ENCODE measurements around the gene DNAJC17. TPM values are rescaled to one million over a fixed set of nuclear protein-coding genes. Genes with fewer than 3 reads are reported as not detected.

The DNAJC17 gene
- total and polyA plus RNA-seq, 2 donors (not counting 1 experiment from before 2014, with no cell fraction given), result 30.5 to 46.1 TPM

DNA sequence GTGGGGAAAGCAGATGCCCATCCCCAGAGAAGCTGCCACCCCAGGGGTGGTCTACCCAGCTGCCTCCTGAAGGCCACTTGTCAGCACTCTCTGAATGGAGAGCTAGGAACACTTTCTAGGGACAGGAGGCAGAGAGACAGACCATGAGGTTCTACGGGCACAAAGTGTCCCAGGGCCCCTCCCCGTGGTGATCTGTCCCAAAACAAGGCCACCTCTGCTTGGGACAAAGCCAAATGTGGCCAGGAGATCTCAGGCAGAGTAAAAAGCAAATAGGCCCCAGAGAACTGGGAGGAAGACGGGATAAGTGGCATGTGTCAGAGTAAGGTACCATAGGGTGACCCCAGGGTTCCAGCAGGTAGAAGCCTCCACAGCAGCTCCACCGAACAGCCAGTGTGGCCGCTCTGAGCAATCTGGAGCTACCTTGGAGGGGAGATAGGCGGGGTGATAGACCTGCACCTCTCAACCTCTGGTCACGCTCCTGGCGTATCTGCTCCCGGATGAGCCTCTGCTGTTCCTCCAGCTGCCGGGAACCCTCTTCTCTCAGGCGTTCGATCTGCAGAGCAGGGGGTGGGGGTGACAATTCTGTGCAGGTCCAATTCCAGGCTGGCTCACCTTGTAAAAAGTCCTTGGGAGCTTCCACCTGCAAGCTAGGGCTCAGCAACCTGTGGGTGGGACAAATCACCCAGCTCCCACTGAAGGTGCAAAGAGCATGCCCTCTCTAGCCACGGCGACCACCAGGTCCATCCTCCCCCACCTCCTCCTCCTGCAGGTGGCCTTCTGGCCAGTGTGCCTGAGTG lies 31.3 kb downstream of the DNAJC17 start:
- Histone ChIP-seq H3K79me2 (ENCODE audit: control insufficient read depth, insufficient read depth, low read length) (peaks cover 12% of the 10 kb centered on the region), H4K20me1 (ENCODE audit: control insufficient read depth, insufficient read depth, low read length, poor library complexity, severe bottlenecking) (no peaks in the 10 kb centered on the region), H3K9ac (ENCODE audit: low read length) (no peak overlapping the region), H3K9me3 (ENCODE audit: control extremely low read depth in 1 of 3, control insufficient read depth in 2 of 3, insufficient read depth in 1 of 3, low read length in 2 of 3) (no peaks in the 10 kb centered on the region), H3K4me3 (ENCODE audit: control extremely low read depth in 1 of 5, extremely low read depth in 1 of 5, insufficient read depth in 1 of 5, low read depth in 2 of 5, low read length in 4 of 5) (no peak overlapping the region), H3K27me3 (replicated peaks in 1 of 4; ENCODE audit: control extremely low read depth in 1 of 4, control insufficient read depth in 3 of 4, insufficient read depth in 4 of 4, low read length in 3 of 4) (no peaks in the 10 kb centered on the region), H3K4me1 (ENCODE audit: control insufficient read depth in 2 of 2, insufficient read depth in 2 of 2, low read length in 2 of 2) (peaks cover 6 to 12% of the 10 kb centered on the region in 2 donors), H3K36me3 (replicated peaks in 1 of 2; ENCODE audit: control extremely low read depth in 1 of 2, control insufficient read depth in 1 of 2, extremely low read depth in 1 of 2, insufficient read depth in 2 of 2, low read length in 1 of 2) (peaks cover 0 to 59% of the 10 kb centered on the region in 2 experiments), H2AFZ (ENCODE audit: insufficient read depth, low read depth, low read length, poor library complexity, severe bottlenecking) (no peak overlapping the region), H3K27ac (ENCODE audit: low read length in 2 of 2) (no peak overlapping the region), H3K4me2 (replicated peaks; ENCODE audit: low read depth, low read length, poor library complexity, severe bottlenecking) (no peak overlapping the region)
- Mint-ChIP-seq H3K4me3 (no peak overlapping the region), H3K9me3 (ENCODE audit: insufficient read depth) (no peaks in the 10 kb centered on the region), H3K4me1 (peaks cover 12% of the 10 kb centered on the region), H3K27me3 (no peaks in the 10 kb centered on the region), H3K27ac (no peak overlapping the region)
- TF ChIP-seq, protein P1, sequence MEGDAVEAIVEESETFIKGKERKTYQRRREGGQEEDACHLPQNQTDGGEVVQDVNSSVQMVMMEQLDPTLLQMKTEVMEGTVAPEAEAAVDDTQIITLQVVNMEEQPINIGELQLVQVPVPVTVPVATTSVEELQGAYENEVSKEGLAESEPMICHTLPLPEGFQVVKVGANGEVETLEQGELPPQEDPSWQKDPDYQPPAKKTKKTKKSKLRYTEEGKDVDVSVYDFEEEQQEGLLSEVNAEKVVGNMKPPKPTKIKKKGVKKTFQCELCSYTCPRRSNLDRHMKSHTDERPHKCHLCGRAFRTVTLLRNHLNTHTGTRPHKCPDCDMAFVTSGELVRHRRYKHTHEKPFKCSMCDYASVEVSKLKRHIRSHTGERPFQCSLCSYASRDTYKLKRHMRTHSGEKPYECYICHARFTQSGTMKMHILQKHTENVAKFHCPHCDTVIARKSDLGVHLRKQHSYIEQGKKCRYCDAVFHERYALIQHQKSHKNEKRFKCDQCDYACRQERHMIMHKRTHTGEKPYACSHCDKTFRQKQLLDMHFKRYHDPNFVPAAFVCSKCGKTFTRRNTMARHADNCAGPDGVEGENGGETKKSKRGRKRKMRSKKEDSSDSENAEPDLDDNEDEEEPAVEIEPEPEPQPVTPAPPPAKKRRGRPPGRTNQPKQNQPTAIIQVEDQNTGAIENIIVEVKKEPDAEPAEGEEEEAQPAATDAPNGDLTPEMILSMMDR (IDR thresholded peaks at IDR 0.05), result no peak
- TF ChIP-seq EZH2 (IDR thresholded peaks at IDR 0.05; ENCODE audit: borderline replicate concordance, insufficient read depth, low read depth, low read length, poor library complexity, severe bottlenecking), result no peak
- ATAC-seq (ENCODE audit: low read depth), result no peak
- no peak for DNase-seq
- intact Hi-C loops (cut with micrococcal nuclease), result no loop called here
- CTCF ChIA-PET, result interaction anchor here (1.3 to 8.1 kb wide), 4 partner anchors 11 to 240 kb away, joined by 3 to 177 read pairs (median 5); no protein-coding TSS in a partner anchor
- 97% methylated on average over 14 of the region's 14 CpGs for WGBS (ENCODE audit: insufficient coverage)
- POLR2A ChIA-PET, result no interaction called here

DNA sequence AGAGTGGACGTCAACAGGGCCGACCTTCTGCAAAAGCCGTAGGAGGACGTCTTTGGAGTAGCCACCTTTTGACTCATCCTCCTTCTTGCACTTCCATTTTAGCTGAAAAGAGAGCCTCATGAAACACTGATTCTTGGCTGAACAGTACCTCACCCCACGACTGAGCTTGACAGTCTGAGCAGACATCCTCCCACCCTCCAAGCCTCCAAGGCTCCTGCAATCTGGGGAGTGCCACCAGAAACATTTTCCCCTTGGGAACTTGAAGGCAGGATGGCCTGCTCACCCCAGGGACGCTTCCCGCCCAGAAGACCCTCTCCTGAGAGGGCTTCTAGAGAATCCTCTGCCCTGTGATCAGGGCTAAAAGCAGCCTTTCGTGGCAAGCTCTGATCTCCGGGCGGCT lies 32.3 kb downstream of the DNAJC17 start:
- intact Hi-C loops (cut with micrococcal nuclease), result no loop called here
- Histone ChIP-seq H3K27ac (ENCODE audit: low read length in 2 of 2) (no peak overlapping the region), H2AFZ (ENCODE audit: insufficient read depth, low read depth, low read length, poor library complexity, severe bottlenecking) (no peak overlapping the region), H4K20me1 (ENCODE audit: control insufficient read depth, insufficient read depth, low read length, poor library complexity, severe bottlenecking) (no peaks in the 10 kb centered on the region), H3K4me2 (replicated peaks; ENCODE audit: low read depth, low read length, poor library complexity, severe bottlenecking) (no peak overlapping the region), H3K4me1 (ENCODE audit: control insufficient read depth in 2 of 2, insufficient read depth in 2 of 2, low read length in 2 of 2) (peaks cover 13 to 21% of the 10 kb centered on the region in 2 donors), H3K9ac (ENCODE audit: low read length) (no peak overlapping the region), H3K4me3 (ENCODE audit: control extremely low read depth in 1 of 5, extremely low read depth in 1 of 5, insufficient read depth in 1 of 5, low read depth in 2 of 5, low read length in 4 of 5) (no peak overlapping the region), H3K27me3 (replicated peaks in 1 of 4; ENCODE audit: control extremely low read depth in 1 of 4, control insufficient read depth in 3 of 4, insufficient read depth in 4 of 4, low read length in 3 of 4) (no peaks in the 10 kb centered on the region), H3K9me3 (ENCODE audit: control extremely low read depth in 1 of 3, control insufficient read depth in 2 of 3, insufficient read depth in 1 of 3, low read length in 2 of 3) (no peaks in the 10 kb centered on the region), H3K36me3 (replicated peaks in 1 of 2; ENCODE audit: control extremely low read depth in 1 of 2, control insufficient read depth in 1 of 2, extremely low read depth in 1 of 2, insufficient read depth in 2 of 2, low read length in 1 of 2) (peaks cover 0 to 59% of the 10 kb centered on the region in 2 experiments), H3K79me2 (ENCODE audit: control insufficient read depth, insufficient read depth, low read length) (peaks cover 12% of the 10 kb centered on the region)
- ChIA-PET CTCF (no interaction called here), POLR2A (no interaction called here)
- Mint-ChIP-seq H3K9me3 (ENCODE audit: insufficient read depth) (no peaks in the 10 kb centered on the region), H3K4me3 (no peak overlapping the region), H3K27ac (no peak overlapping the region), H3K4me1 (peaks cover 19% of the 10 kb centered on the region), H3K27me3 (no peaks in the 10 kb centered on the region)
- WGBS (ENCODE audit: insufficient coverage), result 93% methylated on average over 9 of the region's 10 CpGs
- ATAC-seq (ENCODE audit: low read depth) (no peak), DNase-seq (no peak)
- no peak for TF ChIP-seq EZH2 (IDR thresholded peaks at IDR 0.05; ENCODE audit: borderline replicate concordance, insufficient read depth, low read depth, low read length, poor library complexity, severe bottlenecking)
- TF ChIP-seq, protein P1 (IDR thresholded peaks at IDR 0.05), result no peak
